GM18873 (cell line): ENCODE measurements around the gene UBC.
"Not testable (repeated sequence)": the region's sequence is repeated elsewhere in the genome, so short reads cannot be mapped to it uniquely, and the experiment has no call there.

Experiments used
- ATAC-seq: cut with Tn5 transposase; IDR thresholded peaks from one replicate; pipeline ENCODE4 v1.9.1; 2021; ENCODE audit warnings: mild to moderate bottlenecking, moderate library complexity, moderate number of reproducible peaks; ENCODE audit not compliant: unreplicated experiment, low FRiP score

The UBC gene

DNA sequence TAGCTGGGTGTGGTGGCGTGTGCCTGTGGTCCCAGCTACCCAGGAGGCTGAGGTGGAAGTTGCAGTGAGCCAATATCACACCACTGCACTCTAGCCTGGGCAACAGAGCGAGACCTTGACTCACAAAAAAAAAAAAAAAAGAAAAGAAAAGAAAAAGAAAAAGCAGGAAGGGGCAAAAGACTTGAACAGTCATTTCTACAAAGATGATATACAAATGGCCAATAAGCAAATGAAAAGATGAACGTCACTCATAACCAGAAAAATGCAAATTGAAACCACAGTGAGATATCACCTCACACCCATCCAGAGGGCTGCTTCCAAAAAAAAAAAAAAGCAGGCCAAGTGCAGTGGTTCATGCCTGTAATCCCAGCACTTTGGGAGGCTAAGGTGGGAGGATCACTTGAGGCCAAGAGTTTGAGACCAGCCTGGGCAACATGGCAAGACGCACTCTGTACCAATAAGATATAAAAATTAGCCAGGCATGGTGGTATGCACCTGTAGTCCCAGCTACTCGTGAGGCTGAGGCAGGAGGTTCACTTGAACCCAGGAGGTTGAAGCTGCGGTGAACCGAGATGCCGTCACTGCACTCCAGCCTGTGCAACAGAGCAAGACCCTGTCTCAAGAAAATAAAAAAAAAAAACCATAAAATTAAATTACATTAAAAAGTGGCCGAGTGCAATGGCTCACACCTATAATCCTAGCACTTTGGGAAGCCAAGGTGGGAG, 20.5 kb downstream of the UBC start:
- ATAC-seq: peak; percentile 47

DNA sequence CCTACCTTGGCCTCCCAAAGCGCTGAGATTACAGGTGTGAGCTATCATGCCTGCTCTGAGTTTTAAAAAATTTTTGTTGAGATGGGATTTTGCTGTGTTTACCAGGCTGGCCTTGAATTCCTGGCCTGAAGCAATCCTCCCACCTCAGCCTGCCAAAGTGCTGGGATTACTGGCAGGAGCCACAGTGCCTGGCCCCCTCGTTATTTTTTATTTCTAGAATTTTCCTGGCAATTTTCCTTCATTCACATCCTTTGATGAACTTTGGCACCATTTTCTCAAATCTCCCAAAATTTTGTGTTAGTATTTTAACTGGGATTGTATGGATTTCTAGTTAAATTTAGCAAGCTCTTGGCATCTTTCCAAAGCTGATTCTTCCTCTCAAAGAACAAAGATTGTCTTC, 26.2 kb downstream of the UBC start:
- ATAC-seq: no peak

GRCh38 chr12:124887766-124888165, 26.7 kb downstream of the UBC start:
- not testable (repeated sequence) for ATAC-seq

- ATAC-seq: peak; percentile 87
Observed at GRCh38 chr12:124884587-124885438, 29.6 kb downstream of the UBC start.

GRCh38 chr12:124883263-124884130, 31.0 kb downstream of the UBC start:
- no peak for ATAC-seq

- no peak for ATAC-seq
Observed at GRCh38 chr12:124881123-124881522, 33.3 kb downstream of the UBC start.

DNA sequence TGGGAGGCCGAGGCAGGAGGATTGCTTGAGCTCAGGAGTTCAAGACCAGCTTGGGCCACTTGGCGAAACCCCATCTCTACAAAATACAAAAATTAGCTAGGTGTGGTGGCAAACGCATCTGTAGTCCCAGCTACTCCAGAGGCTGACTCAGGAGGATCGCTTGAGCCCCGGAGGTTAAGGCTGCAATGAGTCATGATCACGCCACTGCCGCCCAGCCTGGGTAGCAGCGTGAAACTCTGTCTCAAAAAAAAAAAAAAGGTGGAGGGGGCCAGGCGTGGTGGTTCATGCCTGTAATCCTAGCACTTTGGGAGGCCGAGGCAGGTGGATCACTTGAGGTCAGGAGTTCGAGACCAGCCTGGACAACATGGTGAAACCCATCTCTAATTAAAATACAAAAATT, 34.1 kb downstream of the UBC start:
- not testable (repeated sequence) for ATAC-seq

- no peak for ATAC-seq
Observed at GRCh38 chr12:124878795-124879516, 35.5 kb downstream of the UBC start.

DNA sequence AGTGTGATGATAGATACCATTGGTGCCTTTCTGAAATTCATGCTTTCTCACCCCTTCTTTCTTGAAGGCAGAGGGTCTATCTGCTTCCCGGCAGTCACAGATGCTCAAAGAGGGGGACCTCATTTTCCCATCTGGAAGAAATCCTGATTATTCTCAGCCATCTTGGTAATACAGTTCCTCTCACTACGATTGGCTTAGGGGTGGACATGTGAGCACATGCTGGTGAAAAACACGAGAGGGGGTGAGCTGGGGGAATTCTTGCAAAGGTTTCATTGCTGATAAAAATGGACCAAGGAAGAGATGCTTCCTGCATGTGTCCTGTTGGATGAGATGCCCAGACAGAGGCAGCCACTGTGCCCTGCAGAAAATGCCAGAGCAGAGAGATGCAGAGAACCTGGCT, 37.0 kb downstream of the UBC start:
- no peak for ATAC-seq

DNA sequence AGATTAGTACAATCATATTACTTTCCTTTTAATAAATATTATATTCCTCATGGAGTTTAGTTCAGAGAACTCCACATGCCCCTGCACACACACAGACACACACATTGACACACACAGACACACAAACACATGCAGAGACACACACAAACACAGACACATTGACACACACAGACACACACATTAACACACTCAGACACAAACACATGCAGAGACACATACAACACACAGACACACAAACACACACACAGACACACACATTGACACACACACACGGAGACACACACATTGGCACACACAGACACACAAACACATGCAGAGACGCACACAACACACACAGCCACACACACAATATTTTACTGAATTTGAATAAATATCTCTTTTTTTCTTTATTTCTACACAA, 38.3 kb downstream of the UBC start:
- no peak for ATAC-seq

- ATAC-seq: no peak
Observed at GRCh38 chr12:124875803-124876132, 38.7 kb downstream of the UBC start.

DNA sequence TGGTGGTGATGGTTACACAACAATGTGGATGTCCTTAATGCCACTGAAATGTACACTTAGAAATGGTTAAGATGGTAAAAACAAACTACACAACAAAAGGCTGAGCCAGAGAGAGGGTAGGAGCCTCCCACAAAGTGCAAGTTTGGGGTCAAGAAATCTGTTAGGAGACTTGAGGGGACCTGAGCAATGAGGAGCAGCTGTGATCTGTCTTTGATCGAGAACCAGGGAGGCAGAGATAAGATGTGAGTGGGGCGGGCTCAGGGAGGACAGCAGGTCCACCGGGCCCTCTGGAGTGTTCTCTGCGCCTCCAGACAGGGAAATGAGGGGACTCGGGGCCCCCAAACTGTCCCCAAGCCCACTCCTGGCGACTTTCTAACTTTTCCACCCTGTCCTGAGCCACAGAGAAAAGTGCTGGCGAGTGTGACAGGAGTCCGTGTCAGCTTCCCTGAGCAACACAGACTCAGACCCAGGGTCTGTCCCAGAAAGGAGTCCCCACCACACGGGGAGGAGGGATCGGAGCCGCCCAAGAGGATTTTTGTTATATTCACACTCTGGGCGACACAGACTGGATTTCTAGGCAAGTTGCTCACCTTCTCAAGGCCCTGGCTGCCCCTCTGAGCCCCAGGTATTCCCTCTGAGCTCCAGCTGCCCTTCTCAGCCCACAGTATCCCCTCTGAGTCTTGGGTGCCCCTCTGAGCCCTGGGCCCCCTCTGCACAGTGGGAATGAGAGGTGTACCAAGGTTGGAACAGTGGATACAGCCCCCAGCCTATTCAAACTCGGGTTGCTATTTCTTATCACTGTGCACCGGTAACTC, 39.3 kb downstream of the UBC start:
- no peak for ATAC-seq

DNA sequence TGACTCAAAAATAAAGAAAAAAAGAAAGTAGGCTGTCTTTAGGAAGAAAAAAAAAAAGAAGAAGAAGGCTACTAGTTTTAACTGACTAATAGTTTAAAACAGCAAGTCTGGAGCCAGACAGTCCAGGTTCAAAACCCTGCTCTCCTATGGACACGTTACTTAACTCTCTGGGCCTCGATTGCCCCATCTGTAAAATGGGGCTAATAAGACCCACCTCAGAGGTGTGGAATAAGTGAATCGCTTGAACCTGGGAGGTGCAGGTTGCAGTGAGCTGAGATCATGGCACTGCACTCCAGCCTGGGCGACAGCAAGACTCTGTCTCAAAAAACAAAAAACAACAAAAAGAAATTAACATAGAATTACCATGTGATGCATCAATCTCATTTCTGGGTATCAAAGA, 40.3 kb downstream of the UBC start:
- no peak for ATAC-seq

DNA sequence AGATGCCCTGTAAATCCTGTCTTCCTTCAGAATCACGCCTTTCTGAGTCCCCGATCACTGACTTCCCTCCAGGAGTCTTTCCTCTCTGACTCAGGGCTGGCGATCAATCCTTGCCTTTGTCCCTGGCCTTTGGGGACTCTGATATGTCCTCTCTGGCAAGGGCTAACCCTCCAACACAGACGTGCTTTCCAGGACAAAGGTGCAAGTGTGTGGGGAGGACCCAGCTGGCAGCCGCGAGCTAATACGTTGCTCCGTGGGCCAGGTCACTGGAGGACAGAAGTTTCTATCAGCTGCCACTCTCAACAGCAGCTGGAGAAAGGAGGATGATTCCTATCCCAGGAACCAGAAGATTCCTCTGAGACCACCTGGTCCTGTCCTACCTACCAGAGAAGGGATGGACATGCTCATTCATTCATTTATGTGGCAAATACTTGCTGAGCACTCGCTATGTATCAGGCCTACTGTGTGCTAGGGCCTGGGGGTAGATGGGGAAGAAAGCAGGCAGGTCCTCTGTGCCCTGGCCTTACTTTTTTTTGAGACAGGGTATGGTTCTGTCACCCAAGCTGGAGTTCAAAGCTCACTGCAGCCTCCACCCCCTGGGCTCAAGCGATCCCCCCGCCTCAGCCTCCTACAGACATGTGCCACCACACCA, 42.3 kb downstream of the UBC start:
- no peak for ATAC-seq

- no peak for ATAC-seq
Observed at GRCh38 chr12:124871297-124871696, 43.2 kb downstream of the UBC start.

DNA sequence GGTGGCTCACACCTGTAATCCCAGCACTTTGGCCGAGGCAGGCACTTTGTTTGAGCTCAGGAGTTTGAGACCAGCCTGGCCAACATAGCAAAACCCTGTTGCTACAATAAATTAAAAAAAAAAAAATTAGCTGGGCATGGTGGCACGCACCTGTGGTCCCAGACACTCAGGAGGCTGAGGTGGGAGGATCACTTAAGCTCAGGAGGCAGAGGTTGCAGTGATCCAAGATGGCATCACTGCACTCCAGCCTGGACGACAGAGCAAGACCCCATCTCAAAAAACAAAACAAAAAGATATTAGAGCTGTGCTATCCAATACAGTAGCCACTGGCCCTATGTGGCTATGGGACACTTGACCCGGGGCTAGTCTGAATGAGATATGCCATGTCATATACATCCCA, 43.9 kb downstream of the UBC start:
- ATAC-seq: no peak

DNA sequence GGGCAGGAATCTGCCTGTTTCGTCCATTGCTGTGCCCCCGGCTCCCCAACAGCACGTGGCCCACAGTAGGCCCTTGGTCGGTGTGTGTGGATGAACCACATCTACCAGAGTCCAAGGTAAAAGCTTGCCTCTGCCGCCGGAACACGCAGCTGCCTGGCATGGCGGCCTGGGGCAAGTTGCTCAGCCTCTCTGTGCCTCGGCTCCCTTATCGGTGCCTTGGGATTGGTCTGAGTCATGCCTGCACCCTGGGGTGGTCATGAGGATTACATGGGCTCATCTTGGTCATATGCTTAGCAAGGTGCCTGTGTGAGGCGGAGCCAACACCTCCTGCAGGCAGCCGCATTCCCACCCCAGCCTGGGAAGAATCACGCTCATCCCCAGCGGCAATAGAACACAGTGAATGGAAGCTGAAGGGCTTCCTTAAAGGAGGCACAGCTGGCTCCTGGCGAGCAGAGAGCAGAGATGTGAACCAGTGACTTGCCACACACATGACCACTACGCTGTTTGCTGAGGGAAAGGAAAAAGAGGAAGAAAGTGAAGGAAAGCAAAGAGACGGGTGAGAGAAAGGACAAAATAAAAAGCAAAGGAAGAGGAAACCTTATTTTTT, 45.3 kb downstream of the UBC start:
- no peak for ATAC-seq

GRCh38 chr12:124868252-124869058, 46.0 kb downstream of the UBC start:
- ATAC-seq: no peak
